ENCODE results near the gene ETS2.

- TF ChIP-seq POLR2A (IDR thresholded peaks at IDR 0.05; ENCODE audit: extremely low read depth, insufficient read length), result no peak
- TF ChIP-seq, protein P1, sequence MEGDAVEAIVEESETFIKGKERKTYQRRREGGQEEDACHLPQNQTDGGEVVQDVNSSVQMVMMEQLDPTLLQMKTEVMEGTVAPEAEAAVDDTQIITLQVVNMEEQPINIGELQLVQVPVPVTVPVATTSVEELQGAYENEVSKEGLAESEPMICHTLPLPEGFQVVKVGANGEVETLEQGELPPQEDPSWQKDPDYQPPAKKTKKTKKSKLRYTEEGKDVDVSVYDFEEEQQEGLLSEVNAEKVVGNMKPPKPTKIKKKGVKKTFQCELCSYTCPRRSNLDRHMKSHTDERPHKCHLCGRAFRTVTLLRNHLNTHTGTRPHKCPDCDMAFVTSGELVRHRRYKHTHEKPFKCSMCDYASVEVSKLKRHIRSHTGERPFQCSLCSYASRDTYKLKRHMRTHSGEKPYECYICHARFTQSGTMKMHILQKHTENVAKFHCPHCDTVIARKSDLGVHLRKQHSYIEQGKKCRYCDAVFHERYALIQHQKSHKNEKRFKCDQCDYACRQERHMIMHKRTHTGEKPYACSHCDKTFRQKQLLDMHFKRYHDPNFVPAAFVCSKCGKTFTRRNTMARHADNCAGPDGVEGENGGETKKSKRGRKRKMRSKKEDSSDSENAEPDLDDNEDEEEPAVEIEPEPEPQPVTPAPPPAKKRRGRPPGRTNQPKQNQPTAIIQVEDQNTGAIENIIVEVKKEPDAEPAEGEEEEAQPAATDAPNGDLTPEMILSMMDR (IDR thresholded peaks at IDR 0.05; ENCODE audit: low read depth, low read length), result no peak
- TF ChIP-seq MYC (IDR thresholded peaks at IDR 0.05; ENCODE audit: low read depth, low read length), result no peak
- TF ChIP-seq MAX (IDR thresholded peaks at IDR 0.05; ENCODE audit: low read depth, low read length), result no peak
Measured at GRCh38 chr21:38843806-38844503, 38.2 kb downstream of the ETS2 start.

All from NB4 (cell line).